Kidney capillary endothelial cell (primary cell): ENCODE measurements around the gene CDKL5.

Experiments
- DNase-seq: peaks from one replicate; pipeline ENCODE4 v3.0.0-alpha.2; 2018; ENCODE audit warnings: low spot score

The CDKL5 gene

GRCh38 chrX:18649498-18649951 lies 224.1 kb downstream of the CDKL5 start:
- DNase-seq, result no peak

DNA sequence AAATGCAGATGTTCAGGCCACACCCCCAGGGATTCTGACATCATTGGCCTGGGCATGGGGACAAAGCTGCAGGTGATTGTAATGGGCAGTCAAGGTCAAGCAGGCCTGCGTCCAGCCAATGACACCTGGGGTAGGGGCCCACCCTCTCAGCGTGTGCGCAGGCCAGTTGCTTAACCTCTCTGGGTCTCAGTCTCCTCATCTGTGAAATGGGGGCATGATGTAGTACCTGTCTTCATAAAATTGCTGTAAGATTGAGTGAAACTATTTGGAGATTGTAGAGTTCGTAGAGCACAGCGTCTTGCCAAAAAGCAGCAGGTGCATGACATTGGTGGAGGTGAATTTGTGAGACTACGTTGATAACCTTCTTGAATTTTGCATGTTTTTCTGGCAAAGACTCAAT lies 225.3 kb downstream of the CDKL5 start:
- DNase-seq, result no peak

- DNase-seq, result no peak
These were observed 227.2 kb downstream of the CDKL5 start for GRCh38 chrX:18652636-18653035.

DNA sequence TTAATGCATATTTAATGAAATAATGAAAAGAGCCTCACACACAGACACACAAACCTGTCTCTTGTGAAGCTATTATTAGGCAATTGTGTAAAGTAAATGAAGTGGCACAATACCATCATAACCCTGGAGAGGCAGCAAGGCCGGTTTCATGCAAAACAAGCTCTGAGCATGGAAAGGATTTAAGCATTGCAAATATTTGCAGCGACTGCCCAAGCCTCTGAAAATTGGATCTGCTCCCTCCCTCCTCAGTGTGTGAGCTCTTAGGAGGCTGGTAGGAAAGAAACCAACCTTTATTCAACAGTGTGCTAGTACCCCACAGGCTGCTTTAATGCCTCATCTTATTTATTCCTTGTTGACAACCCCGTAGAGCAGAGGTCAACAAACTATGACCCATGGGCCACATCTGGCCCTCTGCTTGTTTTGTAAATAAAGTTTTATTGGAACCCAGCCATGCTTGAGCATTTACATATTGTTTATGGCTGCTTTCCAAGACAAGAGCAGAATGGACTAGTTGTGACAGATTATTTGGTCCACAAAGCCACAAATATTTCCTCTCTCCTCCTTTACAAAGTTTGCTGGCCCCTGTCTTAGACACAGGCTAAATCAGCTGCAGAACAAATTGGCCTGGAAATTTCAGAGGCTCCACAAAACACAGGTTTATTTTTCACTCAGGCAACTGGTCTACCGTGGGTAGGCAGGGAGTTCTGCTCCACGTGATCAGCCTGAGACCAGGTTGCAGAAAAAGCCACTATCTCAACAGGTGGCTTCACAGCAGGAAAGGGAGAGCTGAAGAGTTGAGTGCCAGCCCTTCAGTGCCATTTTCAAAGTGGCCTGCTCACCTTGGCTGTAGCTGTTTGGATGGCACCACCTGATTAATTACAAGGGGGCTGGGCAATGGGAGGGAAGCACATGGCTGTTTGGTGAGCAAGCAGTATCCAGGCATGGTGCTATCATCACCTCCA lies 229.7 kb downstream of the CDKL5 start:
- DNase-seq, result no peak

GRCh38 chrX:18661273-18661672 lies 235.9 kb downstream of the CDKL5 start:
- no peak for DNase-seq

GRCh38 chrX:18664947-18665346 lies 239.5 kb downstream of the CDKL5 start:
- no peak for DNase-seq

- no peak for DNase-seq
These were observed 241.2 kb downstream of the CDKL5 start for GRCh38 chrX:18666614-18667013.

DNA sequence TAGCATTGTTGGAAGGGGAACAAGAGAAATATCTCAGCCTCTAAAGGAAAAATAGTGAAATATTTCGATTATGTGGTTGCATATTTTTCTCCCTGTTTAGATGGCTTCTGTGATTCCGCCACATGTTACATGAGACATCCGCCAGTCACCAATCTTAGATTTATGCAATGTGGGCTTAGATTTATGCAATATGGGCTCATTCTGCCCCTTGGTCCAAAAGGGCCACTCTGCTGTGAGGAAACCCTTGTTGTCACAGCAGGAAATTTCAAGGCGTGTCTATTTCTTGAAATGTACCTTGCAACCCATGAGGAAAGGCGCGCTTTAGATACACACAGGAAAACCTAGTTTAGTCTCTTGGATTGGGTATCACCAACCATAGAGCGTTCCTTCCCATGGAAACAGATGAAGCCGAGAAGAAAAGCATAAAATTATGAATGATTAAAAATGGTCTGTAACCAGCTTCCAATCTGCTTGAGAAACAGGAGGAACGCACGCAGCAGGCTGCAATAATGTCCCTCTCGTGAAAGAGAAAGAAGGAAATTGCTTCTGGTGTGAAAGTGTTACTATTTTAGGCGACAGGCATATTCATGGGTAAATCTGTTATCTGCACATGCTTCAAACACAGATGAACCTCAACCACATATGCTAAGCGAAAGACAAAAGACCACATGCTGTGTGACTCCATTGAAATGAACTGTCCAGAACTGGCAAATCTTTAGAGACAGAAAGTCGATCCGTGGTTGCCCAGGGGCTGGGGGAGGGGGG lies 242.8 kb downstream of the CDKL5 start:
- no peak for DNase-seq

- no peak for DNase-seq
These were observed 246.6 kb downstream of the CDKL5 start, which contains the start of gene RS1 for GRCh38 chrX:18672008-18672407. TSS of gene RS1 (minus strand) at chrX:18672108. CDS start at chrX:18672068, 40 bp downstream.

DNA sequence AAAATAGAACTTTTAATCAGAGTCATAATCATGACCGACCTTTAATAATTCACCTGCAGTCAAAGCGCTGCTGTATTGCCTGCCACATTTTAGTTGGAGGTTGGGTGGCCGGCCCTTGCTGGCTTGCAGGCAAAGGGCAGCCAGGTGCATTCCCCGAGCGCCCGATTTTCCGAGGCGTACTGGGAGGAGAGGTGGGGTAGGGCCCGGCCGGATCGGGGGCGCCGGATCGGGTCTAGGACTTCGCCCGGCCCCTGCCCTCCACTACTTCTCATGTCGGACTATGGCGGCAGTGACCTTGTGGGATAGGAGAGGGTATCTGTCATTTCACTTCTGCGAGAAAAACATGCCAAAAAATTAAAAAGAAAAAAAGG lies 249.0 kb downstream of the CDKL5 start:
- peak; percentile 7 for DNase-seq

DNA sequence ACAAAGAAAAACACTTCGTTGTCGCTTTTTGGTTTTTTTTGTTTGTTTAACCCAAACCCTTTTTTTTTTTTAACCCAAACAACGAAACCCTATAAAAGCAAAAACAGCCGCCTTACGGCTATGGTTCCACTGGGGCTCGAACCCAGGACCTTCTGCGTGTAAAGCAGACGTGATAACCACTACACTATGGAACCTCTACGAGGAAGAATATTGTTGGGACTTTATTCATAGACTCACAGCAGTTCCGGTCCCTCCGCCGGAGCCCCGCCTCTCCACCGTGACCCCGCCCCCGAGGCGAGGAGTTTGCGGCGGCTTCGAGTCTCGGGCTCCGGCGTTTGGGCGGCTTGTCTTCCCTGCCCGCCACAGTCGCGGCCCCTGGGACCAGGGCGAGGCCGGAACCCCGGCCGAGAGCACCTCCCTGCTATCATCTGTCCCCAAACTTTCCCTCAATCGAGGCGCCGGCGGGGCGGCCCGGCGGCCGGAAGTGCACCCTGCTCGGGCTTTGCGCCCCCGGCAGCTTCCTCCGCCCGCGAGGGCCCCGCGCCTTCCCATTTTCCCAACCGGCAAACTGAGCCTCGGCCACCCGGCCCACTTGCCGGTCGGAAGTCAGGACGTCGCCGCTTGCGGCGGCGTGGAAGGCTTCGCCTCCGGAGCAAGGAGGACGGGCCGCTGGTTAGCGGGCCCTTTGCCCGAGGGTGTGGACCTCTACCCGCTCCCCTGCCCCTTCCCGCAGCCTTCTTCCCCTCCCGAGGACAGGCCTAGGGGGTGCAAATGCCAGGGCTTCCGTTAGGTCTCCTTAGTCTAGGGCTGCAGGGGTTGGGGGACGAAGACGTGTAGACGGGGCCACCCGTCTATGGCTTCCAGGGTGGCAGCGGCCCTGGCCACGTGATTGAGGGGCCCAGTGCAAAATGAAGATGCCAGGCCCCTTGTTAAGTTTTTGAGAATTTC lies 249.7 kb downstream of the CDKL5 start:
- peak; percentile 42 for DNase-seq

DNA sequence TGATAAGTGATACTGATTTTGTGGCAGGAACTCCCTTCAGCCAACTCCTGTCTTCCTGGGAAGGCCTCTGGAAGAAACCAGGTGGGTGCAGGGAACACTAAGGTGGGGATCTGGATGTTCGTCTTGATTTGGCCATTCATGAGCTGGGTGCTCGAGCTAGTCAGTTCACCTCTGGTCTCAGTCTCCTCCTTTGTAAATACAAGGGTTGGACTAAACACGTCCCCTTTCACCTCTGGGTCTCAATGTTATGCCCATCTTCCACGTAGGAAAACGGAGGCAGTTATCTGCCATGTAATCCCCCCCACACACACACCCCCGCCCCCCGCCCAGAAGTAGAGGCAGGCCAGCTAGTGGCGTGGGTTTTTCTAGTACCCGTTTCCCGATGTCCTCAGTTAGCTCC lies 250.6 kb downstream of the CDKL5 start:
- DNase-seq, result no peak

GRCh38 chrX:18676470-18676869 lies 251.1 kb downstream of the CDKL5 start:
- DNase-seq, result no peak

DNA sequence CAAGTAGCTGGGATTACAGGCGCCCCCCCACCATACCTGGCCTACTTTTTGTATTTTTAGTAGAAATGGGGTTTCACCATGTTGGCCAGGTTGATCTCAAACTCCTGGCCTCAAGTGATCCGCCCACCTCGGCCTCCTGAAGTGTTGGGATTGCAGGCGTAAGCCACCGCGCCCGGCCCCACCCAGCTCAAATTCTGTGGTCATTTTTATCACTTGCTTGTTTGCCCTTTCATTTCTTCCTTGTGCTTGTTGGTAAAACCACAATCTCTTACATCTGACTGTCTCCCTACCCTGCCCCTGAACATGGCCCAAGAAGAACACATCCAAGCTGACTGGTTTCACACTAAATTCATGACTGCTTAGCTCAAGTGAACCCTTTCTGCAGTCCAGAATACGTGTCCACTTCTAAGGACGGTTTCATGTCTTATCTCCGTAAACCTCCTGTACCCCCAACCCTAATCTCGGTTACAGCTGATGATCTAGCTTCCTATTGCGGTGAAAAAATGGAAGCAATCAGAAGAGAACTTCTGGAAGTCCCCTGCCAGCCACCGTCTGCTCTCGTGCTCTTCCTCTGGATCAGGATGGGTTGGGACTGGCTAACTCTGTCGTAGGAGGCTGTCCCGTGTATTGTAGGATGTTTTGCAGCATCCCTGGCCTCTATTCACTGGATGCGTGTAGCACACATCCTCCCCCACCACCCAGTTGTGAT lies 251.9 kb downstream of the CDKL5 start:
- no peak for DNase-seq

DNA sequence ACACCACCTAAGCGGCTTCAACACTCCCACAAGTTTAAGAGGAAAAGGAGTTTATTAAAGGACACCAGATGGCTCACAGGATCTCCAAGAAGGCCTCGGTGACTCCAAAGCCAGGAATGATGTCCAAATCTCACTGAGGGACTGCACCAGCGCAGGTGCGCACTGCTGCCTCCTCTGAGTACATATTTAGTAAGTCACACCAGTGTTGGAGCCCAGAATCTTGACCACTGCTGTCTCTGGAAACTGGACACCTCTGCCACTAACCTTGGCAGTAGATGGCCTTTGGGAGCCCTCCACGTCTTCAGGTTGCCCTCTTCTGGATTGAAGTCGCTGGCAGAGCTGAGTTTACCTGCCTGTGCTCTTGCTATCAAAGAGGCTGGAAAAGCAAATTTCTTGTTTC lies 256.6 kb downstream of the CDKL5 start:
- DNase-seq, result no peak

DNA sequence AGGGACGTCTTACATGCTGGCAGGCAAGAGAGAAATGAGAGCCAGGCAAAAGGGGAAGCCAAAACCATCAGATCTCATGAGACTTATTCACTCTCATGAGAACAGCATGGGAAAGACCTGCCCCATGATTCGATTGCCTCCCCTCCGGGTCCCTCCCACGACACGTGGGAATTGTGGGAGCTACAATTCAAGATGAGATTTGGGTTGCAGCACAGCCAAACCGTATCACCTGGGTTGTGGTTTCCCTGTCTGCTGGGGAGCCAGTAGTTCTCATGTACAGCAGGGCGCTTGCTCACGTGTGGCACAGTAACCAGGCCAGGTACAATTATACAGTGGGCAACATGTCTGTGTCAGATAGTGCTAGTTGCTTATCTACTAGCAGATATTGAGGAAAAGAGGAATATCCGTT lies 257.6 kb downstream of the CDKL5 start:
- no peak for DNase-seq

DNA sequence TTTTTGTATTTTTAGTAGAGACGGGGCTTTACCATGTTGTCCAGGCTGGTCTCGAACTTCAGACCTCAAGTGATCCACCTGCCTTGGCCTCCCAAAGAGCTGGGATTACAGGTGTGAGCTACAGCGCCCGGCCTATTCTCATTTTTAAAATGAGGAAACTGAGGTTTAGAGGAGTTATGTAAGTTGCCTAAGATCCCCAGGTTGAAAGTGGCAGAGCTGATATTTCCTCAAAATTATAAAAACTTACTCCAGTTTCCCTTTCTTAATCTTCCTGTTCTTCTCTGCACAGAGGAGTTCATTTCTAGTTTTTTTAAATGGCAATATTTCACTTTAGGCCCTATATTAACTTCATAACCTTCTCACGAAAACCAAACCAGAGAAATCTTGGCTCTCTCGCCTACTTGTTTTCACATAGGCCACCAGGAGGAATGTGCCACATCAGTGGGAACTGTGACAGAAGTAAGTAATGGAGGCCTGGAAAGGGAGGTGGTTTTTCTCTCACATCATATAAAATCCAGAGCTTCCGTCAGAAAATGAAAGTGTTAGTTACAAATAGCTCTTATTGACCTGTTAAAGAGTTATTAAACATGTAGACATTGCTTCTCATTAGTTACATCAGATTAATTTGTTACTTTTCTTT lies 262.6 kb downstream of the CDKL5 start:
- DNase-seq, result no peak

- no peak for DNase-seq
These were observed 266.0 kb downstream of the CDKL5 start for GRCh38 chrX:18691431-18691830.

DNA sequence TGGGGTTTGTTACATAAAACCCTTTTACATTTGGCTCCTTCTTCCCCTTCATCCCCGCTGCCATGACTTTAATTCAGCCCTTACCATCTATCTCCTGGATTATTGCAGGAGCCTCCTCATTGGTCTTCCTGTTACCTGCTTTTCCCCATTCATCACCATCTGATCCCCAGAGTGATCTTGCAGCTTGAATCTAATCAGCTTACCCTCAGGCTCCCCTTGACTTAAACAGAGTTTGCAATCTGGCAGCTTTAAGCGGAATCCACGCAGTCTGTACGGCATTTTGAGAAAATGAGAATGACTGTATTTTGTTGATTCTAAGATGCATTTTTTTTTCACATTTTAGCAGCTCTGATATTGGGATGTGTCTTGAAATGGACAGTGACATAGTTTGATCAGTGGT lies 267.1 kb downstream of the CDKL5 start:
- DNase-seq, result no peak

GRCh38 chrX:18696653-18697052 lies 271.2 kb downstream of the CDKL5 start:
- no peak for DNase-seq
